ENCODE data around the gene WDR62.

DNA sequence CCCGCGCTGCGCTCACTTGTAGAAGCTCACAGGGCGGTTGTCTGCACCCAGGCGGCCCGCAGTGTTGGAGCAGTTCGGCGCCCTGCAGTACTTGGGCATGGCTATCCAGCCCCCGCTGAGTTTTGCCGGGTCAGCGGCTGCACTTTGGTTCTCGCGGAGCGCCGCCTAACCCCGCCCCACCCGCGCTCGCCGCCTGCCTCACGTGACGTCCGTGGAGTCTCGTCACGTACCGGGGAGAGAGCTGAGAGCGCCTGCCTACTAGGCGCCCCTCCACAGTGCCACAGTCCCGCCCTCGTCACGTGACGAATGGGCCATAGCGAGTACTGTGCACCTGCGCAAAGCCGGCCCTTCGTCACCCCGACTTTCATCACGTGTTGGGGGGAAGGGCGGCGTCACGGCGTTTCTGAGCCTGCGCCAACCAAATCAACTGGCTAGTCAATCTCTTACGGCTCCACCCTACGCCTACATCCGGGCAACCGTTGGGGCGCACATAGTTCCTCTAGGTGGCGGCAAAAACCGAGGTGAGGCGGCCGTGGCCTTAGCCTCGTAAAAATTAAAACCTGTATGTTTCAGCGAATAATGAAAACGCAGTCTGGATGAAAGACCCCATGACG, 471 bp upstream of the WDR62 start, which contains the start of gene THAP8:
- no peak for TF ChIP-seq EZH2 (IDR thresholded peaks at IDR 0.05; ENCODE audit: borderline replicate concordance, control insufficient read depth, low read depth, low read length)
- no peak for TF ChIP-seq RAD21 (IDR thresholded peaks at IDR 0.05; ENCODE audit: insufficient read depth, low read depth, low read length)
- TF ChIP-seq, protein P1, sequence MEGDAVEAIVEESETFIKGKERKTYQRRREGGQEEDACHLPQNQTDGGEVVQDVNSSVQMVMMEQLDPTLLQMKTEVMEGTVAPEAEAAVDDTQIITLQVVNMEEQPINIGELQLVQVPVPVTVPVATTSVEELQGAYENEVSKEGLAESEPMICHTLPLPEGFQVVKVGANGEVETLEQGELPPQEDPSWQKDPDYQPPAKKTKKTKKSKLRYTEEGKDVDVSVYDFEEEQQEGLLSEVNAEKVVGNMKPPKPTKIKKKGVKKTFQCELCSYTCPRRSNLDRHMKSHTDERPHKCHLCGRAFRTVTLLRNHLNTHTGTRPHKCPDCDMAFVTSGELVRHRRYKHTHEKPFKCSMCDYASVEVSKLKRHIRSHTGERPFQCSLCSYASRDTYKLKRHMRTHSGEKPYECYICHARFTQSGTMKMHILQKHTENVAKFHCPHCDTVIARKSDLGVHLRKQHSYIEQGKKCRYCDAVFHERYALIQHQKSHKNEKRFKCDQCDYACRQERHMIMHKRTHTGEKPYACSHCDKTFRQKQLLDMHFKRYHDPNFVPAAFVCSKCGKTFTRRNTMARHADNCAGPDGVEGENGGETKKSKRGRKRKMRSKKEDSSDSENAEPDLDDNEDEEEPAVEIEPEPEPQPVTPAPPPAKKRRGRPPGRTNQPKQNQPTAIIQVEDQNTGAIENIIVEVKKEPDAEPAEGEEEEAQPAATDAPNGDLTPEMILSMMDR (IDR thresholded peaks at IDR 0.05 in 2 of 3, conservative IDR thresholded peaks at IDR 0.05 in 1 of 3; ENCODE audit: control insufficient read depth in 2 of 3, extremely low read depth in 1 of 3, insufficient read depth in 1 of 3, low read depth in 3 of 3, low read length in 3 of 3) = peak; percentile 45 to 51 (median 50); a peak in 5 of 6 replicates
- TF ChIP-seq RCOR1 (conservative IDR thresholded peaks at IDR 0.05; ENCODE audit: low read depth, low read length) = no peak
- TF ChIP-seq POLR2A (IDR thresholded peaks at IDR 0.05; ENCODE audit: low read depth, low read length) = peak; percentile 84
- TF ChIP-seq CBX5 (IDR thresholded peaks at IDR 0.05; ENCODE audit: low read depth) = no peak; the same call in 1 of the 2 replicates
- TF ChIP-seq BHLHE40 (IDR thresholded peaks at IDR 0.05; ENCODE audit: borderline replicate concordance in 1 of 2, low read depth in 2 of 2, low read length in 1 of 2) = peak; percentile 99 to 100
- no peak for TF ChIP-seq KDM1A (IDR thresholded peaks at IDR 0.05; ENCODE audit: borderline replicate concordance)
- peak; percentile 74; the same call in 1 of the 2 replicates for TF ChIP-seq MXI1 (IDR thresholded peaks at IDR 0.05; ENCODE audit: low read depth, low read length)
- peak; percentile 92 for TF ChIP-seq BACH1 (IDR thresholded peaks at IDR 0.05; ENCODE audit: borderline replicate concordance)
- peak; percentile 38; the same call in 1 of the 2 replicates for TF ChIP-seq ASH2L (IDR thresholded peaks at IDR 0.05; ENCODE audit: borderline replicate concordance, low read depth)
- peak; percentile 87 for TF ChIP-seq POLR2AphosphoS5 (IDR thresholded peaks at IDR 0.05; ENCODE audit: low read length)
